ENCODE measurements around the gene GP1BA. TPM values are rescaled to one million over a fixed set of nuclear protein-coding genes. Genes with fewer than 3 reads are reported as not detected.

Gene GP1BA
- total and polyA plus RNA-seq, 2 experiments from 2014 or later, result 0.24 TPM; not detected in 1

GRCh38 chr17:4959261-4959965 is 27.3 kb downstream of the GP1BA start:
- Histone ChIP-seq H3K36me3 (ENCODE audit: insufficient read depth) (no peaks in the 10 kb centered on the region), H3K4me3 (no peak overlapping the region), H3K4me1 (ENCODE audit: insufficient read depth) (peaks cover 15% of the 10 kb centered on the region), H3K79me2 (replicated peaks; ENCODE audit: insufficient read depth) (peaks cover 4% of the 10 kb centered on the region), H3K27ac (ENCODE audit: low read depth) (no peak overlapping the region), H2AFZ (no peak overlapping the region), H3K27me3 (ENCODE audit: insufficient read depth) (no peaks in the 10 kb centered on the region), H4K20me1 (replicated peaks; ENCODE audit: insufficient read depth) (no peaks in the 10 kb centered on the region; the same call in none of the 2 replicates), H3K4me2 (no peak overlapping the region), H3F3A (replicated peaks; ENCODE audit: low read depth) (no peaks in the 10 kb centered on the region), H3K9me2 (ENCODE audit: insufficient read depth) (no peaks in the 10 kb centered on the region)
- H3K4me1 Mint-ChIP-seq, result peaks cover 20% of the 10 kb centered on the region
- H3K9me3 Mint-ChIP-seq, result peaks cover 6% of the 10 kb centered on the region; the same call in 2 of the 3 replicates
- H3K36me3 Mint-ChIP-seq (ENCODE audit: low read depth), result peaks cover 42% of the 10 kb centered on the region
- ATAC-seq (no peak; the same call in 2 of the 3 replicates), DNase-seq (ENCODE audit: low spot score) (no peak)
- no peak for TF ChIP-seq NANOG (IDR thresholded peaks at IDR 0.05; ENCODE audit: borderline replicate concordance)
- no peak for TF ChIP-seq POLR2AphosphoS5 (IDR thresholded peaks at IDR 0.05; ENCODE audit: low read depth)
- TF ChIP-seq EZH2 (IDR thresholded peaks at IDR 0.05; ENCODE audit: low read depth, unreplicated experiment), result no peak
- TF ChIP-seq ZNF114 (CRISPR knock-in tag; IDR thresholded peaks at IDR 0.05), result no peak
- no peak for TF ChIP-seq EZH2phosphoT487 (IDR thresholded peaks at IDR 0.05; ENCODE audit: unreplicated experiment)
- no peak for TF ChIP-seq CTCF (conservative IDR thresholded peaks at IDR 0.05; ENCODE audit: low read depth in 2 of 2)
- TF ChIP-seq CREB1 (CRISPR knock-in tag; IDR thresholded peaks at IDR 0.05; ENCODE audit: low read depth), result no peak
- TF ChIP-seq REST (IDR thresholded peaks at IDR 0.05; ENCODE audit: unreplicated experiment), result no peak
- no peak for TF ChIP-seq ETS1 (IDR thresholded peaks at IDR 0.05)
- TF ChIP-seq ZNF331 (CRISPR knock-in tag; IDR thresholded peaks at IDR 0.05; ENCODE audit: low read depth), result no peak
- TF ChIP-seq STAT1 (IDR thresholded peaks at IDR 0.05; ENCODE audit: unreplicated experiment), result no peak
- TF ChIP-seq JUNB (IDR thresholded peaks at IDR 0.05; ENCODE audit: unreplicated experiment), result no peak
- H3K27me3 Mint-ChIP-seq (ENCODE audit: insufficient read depth, low read depth, poor library complexity), result peaks cover 14% of the 10 kb centered on the region
- no peak overlapping the region for H3K4me3 Mint-ChIP-seq
- H3K27ac Mint-ChIP-seq, result no peak overlapping the region
